ENCODE measurements around the gene UCN. TPM values are rescaled to one million over a fixed set of nuclear protein-coding genes. Genes with fewer than 3 reads are reported as not detected.
A peak's percentile ranks its signal among the peaks of the same experiment; 100 is the strongest.
"Not testable (repeated sequence)": the region's sequence is repeated elsewhere in the genome, so short reads cannot be mapped to it uniquely, and the experiment has no call there.

Gene UCN, protein sequence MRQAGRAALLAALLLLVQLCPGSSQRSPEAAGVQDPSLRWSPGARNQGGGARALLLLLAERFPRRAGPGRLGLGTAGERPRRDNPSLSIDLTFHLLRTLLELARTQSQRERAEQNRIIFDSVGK
- 3.4 TPM for polyA plus RNA-seq
- long read RNA-seq, donor 1, partial matches to known transcripts: 0 of 4 reads
- long read RNA-seq, donor 1, other reads (novel, unspliced or antisense): 0 of 4 reads
- long read RNA-seq, donor 2, partial matches to known transcripts: 0 of 3 reads
- long read RNA-seq, donor 2, other reads (novel, unspliced or antisense): 0 of 3 reads
- long read RNA-seq, donor 3: 0 reads
- long read RNA-seq, donor 4, partial matches to known transcripts: 0 of 1 reads
- long read RNA-seq, donor 4, other reads (novel, unspliced or antisense): 0 of 1 reads
- long read RNA-seq, donor 5, partial matches to known transcripts: 0 of 2 reads
- long read RNA-seq, donor 5, other reads (novel, unspliced or antisense): 0 of 2 reads
- long read RNA-seq, donor 6, transcript UCN-201 (2 exons, 795 nt): major isoform, 5 of 5 reads
- long read RNA-seq, donor 6, partial matches to known transcripts: 0 of 5 reads
- long read RNA-seq, donor 6, other reads (novel, unspliced or antisense): 0 of 5 reads
- long read RNA-seq, donor 7: 0 reads
- long read RNA-seq, donor 8: 0 reads
- long read RNA-seq, donor 9, transcript UCN-201 (2 exons, 795 nt): major isoform, 6 of 6 reads
- long read RNA-seq, donor 9, partial matches to known transcripts: 0 of 6 reads
- long read RNA-seq, donor 9, other reads (novel, unspliced or antisense): 0 of 6 reads
- long read RNA-seq, donor 10, partial matches to known transcripts: 0 of 4 reads
- long read RNA-seq, donor 10, other reads (novel, unspliced or antisense): 0 of 4 reads
- long read RNA-seq, donor 11, partial matches to known transcripts: 0 of 2 reads
- long read RNA-seq, donor 11, other reads (novel, unspliced or antisense): 0 of 2 reads

DNA sequence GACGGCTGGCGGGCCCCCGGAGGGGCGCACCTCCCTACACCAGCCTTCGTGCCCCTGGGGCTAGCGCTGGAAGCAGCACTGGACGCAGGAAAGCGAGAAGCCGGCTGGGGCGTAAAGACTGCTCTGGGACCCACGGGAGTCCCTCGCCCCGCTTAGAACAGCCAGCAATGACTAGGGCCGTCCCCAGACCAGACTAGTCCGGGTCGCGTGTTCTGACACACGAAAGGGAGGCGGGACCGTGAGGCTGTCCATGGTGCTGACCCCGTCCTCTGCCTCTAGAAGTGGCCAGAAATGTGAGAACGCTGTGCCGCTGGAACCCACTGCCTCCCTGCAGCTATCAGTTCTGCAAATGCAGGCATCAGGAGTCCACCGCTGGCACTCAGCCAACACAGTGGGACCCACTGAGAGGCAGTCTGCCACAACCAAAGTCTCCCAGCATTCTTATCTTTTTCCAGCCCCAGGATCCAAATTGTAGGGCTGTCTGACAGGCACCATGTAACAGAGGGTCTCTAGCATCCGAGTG lies at the start of gene UCN:
UCN (minus strand) TSS at position 87 of the 523 bp plus-strand sequence. CDS start 550 bp downstream, outside the sequence.
- Histone ChIP-seq H3K4me1 (ENCODE audit: control insufficient read depth, insufficient read depth, low read length) (peaks cover 27% of the 10 kb centered on the region), H3K4me3 (ENCODE audit: low read length) (no peak within 1 kb of the TSS), H3K27ac (ENCODE audit: low read length) (no peak within 1 kb of the TSS), H3K36me3 (ENCODE audit: control insufficient read depth, insufficient read depth, low read length) (peaks cover 17% of the 10 kb centered on the region), H3K9me3 (ENCODE audit: control insufficient read depth, low read depth, low read length) (peaks cover 14% of the 10 kb centered on the region), H3K27me3 (ENCODE audit: control insufficient read depth, insufficient read depth, low read length) (peaks cover 46% of the 10 kb centered on the region)
- WGBS (ENCODE audit: insufficient coverage, low lambda C conversion rate): no CpG with 5 or more reads among the region's 25 CpGs
- DNase-seq: peak in 1 of 2 donors; percentile 46

DNA sequence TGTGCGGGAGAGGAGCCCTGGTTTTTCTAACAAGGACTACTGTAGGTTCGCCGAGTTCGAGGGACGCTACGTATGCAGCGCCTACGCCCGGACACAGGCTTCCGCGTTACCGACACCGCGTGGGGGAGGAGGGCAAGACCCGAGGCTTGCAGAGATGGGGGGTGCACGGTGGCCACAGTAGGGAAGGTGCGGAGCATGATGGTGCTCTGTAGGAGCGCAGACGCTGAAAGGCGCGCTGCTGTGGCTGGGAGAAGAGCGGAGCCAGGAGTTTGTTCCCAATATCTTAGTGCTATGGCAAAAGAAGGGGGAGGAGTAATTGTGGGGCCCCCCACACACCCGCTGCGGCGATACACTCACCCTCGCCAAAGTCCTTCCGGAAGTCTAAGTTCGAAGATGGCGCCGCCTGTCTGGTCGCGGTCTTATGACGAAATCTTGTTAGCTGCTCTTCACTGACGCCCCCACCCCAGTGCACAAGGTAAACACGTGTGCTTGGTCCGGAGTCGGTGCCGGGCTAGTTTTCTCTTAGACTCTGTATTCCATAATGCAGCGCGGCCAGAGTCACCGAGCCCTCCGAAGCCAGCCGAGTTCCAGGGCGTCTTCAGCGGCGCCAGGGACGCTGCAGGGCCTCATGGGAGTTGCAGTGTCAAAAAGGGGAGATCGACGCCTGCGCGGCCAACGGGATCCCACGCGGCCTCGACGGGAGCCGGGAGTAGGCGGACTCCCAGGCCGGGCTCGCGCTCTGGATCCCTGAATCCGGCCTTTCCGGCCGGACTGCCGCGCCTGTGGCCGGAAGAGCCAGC lies 48.3 kb upstream of the UCN start, which contains the start of gene GTF3C2:
GTF3C2 (minus strand) TSS at position 383 of the 800 bp plus-strand sequence. CDS start 13,210 bp downstream, outside the sequence.
- Histone ChIP-seq H3K9me3 (ENCODE audit: control insufficient read depth, low read depth, low read length) (no peaks in the 10 kb centered on the region), H3K27ac (ENCODE audit: low read length) (peak within 1 kb of the TSS; percentile 92), H3K27me3 (ENCODE audit: control insufficient read depth, insufficient read depth, low read length) (no peaks in the 10 kb centered on the region), H3K36me3 (ENCODE audit: control insufficient read depth, insufficient read depth, low read length) (no peaks in the 10 kb centered on the region), H3K4me3 (ENCODE audit: low read length) (peak within 1 kb of the TSS; percentile 77), H3K4me1 (ENCODE audit: control insufficient read depth, insufficient read depth, low read length) (peaks cover 14% of the 10 kb centered on the region)
- peak; percentile 96 to 99 for DNase-seq
- WGBS (ENCODE audit: insufficient coverage, low lambda C conversion rate): no CpG with 5 or more reads among the region's 67 CpGs

DNA sequence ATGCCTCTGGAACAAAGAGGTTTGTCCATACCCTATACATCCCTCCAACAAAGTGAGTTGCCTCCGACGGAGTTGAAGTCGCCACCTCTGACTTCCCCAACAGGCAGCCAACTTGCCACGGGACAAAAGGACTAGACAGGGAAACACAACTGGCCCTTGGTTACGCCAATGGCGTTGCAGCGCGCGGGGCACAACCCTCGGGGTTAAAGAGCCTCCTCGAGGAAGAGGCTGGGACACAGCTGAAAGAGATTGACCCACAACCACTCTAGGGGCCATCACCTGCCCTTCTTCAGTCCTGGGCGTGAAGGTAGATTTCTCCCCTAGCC lies 47.8 kb upstream of the UCN start:
- peak in 1 of 2 donors; percentile 66 for DNase-seq
- WGBS (ENCODE audit: insufficient coverage, low lambda C conversion rate): no CpG with 5 or more reads among the region's 12 CpGs
- peak overlapping the region; percentile 77 for H3K4me3 ChIP-seq (ENCODE audit: low read length)
- no peaks in the 10 kb centered on the region for H3K9me3 ChIP-seq (ENCODE audit: control insufficient read depth, low read depth, low read length)
- no peaks in the 10 kb centered on the region for H3K27me3 ChIP-seq (ENCODE audit: control insufficient read depth, insufficient read depth, low read length)
- H3K4me1 ChIP-seq (ENCODE audit: control insufficient read depth, insufficient read depth, low read length): peaks cover 14% of the 10 kb centered on the region
- H3K36me3 ChIP-seq (ENCODE audit: control insufficient read depth, insufficient read depth, low read length): no peaks in the 10 kb centered on the region
- H3K27ac ChIP-seq (ENCODE audit: low read length): peak overlapping the region; percentile 92

DNA sequence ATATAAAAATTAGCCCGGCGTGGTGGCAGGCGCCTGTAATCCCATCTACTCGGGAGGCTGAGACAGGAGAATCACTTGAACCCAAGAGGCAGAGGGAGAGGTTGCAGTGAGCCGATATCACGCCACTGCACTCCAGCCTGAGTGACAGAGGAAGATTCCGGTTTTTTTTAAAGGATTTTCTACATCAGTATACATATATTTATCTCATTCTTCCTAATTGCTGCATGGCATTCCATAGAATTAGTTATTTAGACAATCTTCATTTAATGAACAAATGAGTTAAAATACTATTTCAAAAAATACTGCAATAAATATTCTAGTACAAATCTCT lies 46.3 kb upstream of the UCN start:
- no peak for DNase-seq
- Histone ChIP-seq H3K4me1 (ENCODE audit: control insufficient read depth, insufficient read depth, low read length) (peaks cover 14% of the 10 kb centered on the region), H3K9me3 (ENCODE audit: control insufficient read depth, low read depth, low read length) (no peaks in the 10 kb centered on the region), H3K36me3 (ENCODE audit: control insufficient read depth, insufficient read depth, low read length) (peaks cover 2% of the 10 kb centered on the region), H3K4me3 (ENCODE audit: low read length) (no peak overlapping the region), H3K27ac (ENCODE audit: low read length) (no peak overlapping the region), H3K27me3 (ENCODE audit: control insufficient read depth, insufficient read depth, low read length) (no peaks in the 10 kb centered on the region)
- WGBS (ENCODE audit: insufficient coverage, low lambda C conversion rate): 97% methylated on average over 6 of the region's 7 CpGs

DNA sequence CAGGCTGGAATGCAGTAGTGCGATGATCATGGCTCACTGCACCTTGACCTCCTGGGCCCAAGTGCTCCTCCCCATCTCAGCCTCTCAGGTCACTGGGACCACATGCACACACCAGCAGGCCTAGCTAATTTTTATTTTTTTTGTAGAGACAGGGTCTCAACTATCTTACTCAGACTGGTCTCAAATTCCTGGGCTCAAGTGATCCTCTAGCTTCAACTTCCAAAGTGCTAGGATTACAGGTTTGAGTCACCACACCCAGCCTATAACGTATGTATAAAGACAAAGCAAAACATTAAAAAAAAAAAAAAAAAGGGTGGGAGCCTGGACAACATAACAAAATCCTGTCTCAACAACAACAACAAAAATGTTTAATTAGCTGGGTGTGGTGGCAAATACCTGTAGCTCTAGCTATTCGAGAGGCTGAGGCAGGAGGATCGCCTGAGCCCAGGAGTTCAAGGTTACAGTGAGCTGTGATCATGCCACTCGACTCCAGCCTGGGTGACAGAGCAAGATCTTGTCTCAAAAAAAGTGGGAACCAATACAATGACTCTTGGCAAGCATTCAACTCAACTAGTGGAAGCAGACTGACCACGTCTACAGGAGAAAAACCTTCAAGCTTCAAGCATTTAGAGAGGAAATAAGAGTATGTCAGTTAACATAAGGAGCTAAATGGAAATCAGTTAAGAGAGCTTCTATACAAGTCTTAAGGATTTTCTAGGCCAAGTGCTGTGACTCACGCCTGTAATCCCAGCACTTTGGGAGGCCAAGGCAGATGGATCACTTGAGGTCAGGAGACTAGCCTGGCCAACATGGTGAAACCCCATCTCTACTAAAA lies 45.7 kb upstream of the UCN start:
- 94% methylated on average over 2 of the region's 7 CpGs for WGBS (ENCODE audit: insufficient coverage, low lambda C conversion rate)

GRCh38 chr2:27353386-27353761 lies 45.1 kb upstream of the UCN start:
- not testable (repeated sequence) for H3K27me3 ChIP-seq (ENCODE audit: control insufficient read depth, insufficient read depth, low read length); H3K4me3 ChIP-seq (ENCODE audit: low read length); H3K9me3 ChIP-seq (ENCODE audit: control insufficient read depth, low read depth, low read length); H3K27ac ChIP-seq (ENCODE audit: low read length); DNase-seq; H3K36me3 ChIP-seq (ENCODE audit: control insufficient read depth, insufficient read depth, low read length)
- no CpG with 5 or more reads among the region's 5 CpGs for WGBS (ENCODE audit: insufficient coverage, low lambda C conversion rate)
- H3K4me1 ChIP-seq (ENCODE audit: control insufficient read depth, insufficient read depth, low read length): peaks cover 14% of the 10 kb centered on the region

More for the DNA sequence above, 45.7 kb upstream of the UCN start:
- Histone ChIP-seq H3K36me3 (ENCODE audit: control insufficient read depth, insufficient read depth, low read length) (peaks cover 2% of the 10 kb centered on the region), H3K4me1 (ENCODE audit: control insufficient read depth, insufficient read depth, low read length) (peaks cover 14% of the 10 kb centered on the region), H3K27me3 (ENCODE audit: control insufficient read depth, insufficient read depth, low read length) (no peaks in the 10 kb centered on the region), H3K9me3 (ENCODE audit: control insufficient read depth, low read depth, low read length) (no peaks in the 10 kb centered on the region), H3K4me3 (ENCODE audit: low read length) (no peak overlapping the region), H3K27ac (ENCODE audit: low read length) (no peak overlapping the region)
- peak in 1 of 2 donors; percentile 53 for DNase-seq

GRCh38 chr2:27351802-27352598 lies 43.8 kb upstream of the UCN start:
- Histone ChIP-seq H3K4me1 (ENCODE audit: control insufficient read depth, insufficient read depth, low read length) (peaks cover 10% of the 10 kb centered on the region), H3K27me3 (ENCODE audit: control insufficient read depth, insufficient read depth, low read length) (no peaks in the 10 kb centered on the region), H3K9me3 (ENCODE audit: control insufficient read depth, low read depth, low read length) (no peaks in the 10 kb centered on the region), H3K27ac (ENCODE audit: low read length) (no peak overlapping the region), H3K36me3 (ENCODE audit: control insufficient read depth, insufficient read depth, low read length) (peaks cover 6% of the 10 kb centered on the region), H3K4me3 (ENCODE audit: low read length) (no peak overlapping the region)
- DNase-seq: no peak
- 84% methylated on average over 5 of the region's 6 CpGs for WGBS (ENCODE audit: insufficient coverage, low lambda C conversion rate)

DNA sequence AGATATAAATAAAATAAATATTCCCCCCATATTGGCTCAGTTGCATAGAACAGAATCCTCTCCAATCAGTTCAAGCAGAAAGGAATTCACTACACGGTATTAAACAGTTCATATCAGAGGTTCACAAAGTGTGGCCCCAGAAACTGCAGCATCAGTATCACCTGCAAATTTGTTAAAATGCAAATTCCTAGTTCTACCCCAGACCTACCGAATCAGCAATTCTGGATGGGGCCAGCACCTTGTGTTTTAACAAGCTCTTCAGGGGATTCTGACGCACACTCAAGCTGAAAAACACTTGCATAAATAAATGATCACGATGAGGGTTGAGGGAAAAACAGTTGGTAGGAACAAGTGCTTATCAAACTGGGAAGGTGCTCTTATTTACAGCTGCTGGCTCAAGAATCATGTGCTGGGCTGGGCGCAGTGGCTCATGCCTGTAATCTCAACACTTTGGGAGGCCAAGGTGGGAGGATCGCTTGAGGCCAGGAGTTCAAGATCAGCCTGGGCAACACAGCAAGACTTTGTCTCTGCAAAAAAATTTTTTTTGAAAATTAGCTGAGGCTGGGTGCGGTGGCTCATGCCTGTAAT lies 42.0 kb upstream of the UCN start:
- WGBS (ENCODE audit: insufficient coverage, low lambda C conversion rate): 67% methylated on average over 1 of the region's 7 CpGs
- peaks cover 10% of the 10 kb centered on the region for H3K4me1 ChIP-seq (ENCODE audit: control insufficient read depth, insufficient read depth, low read length)

More for the DNA sequence above, 42.0 kb upstream of the UCN start:
- peaks cover 6% of the 10 kb centered on the region for H3K36me3 ChIP-seq (ENCODE audit: control insufficient read depth, insufficient read depth, low read length)
- no peak for DNase-seq
- no peak overlapping the region for H3K27ac ChIP-seq (ENCODE audit: low read length)
- H3K27me3 ChIP-seq (ENCODE audit: control insufficient read depth, insufficient read depth, low read length): no peaks in the 10 kb centered on the region
- H3K9me3 ChIP-seq (ENCODE audit: control insufficient read depth, low read depth, low read length): no peaks in the 10 kb centered on the region
- no peak overlapping the region for H3K4me3 ChIP-seq (ENCODE audit: low read length)

Measured in large intestine (tissue), 12 donors.